GM21390 (cell line): Measurements from ENCODE around the gene FAM181A.

Experiments used
- ATAC-seq: cut with Tn5 transposase; IDR thresholded peaks from one replicate; pipeline ENCODE4 v1.9.1; 2021; ENCODE audit not compliant: unreplicated experiment

FAM181A gene

GRCh38 chr14:93977171-93977570 is 50.0 kb downstream of the FAM181A start:
- ATAC-seq = no peak

GRCh38 chr14:93977790-93978581 is 50.8 kb downstream of the FAM181A start:
- peak; percentile 38 for ATAC-seq

DNA sequence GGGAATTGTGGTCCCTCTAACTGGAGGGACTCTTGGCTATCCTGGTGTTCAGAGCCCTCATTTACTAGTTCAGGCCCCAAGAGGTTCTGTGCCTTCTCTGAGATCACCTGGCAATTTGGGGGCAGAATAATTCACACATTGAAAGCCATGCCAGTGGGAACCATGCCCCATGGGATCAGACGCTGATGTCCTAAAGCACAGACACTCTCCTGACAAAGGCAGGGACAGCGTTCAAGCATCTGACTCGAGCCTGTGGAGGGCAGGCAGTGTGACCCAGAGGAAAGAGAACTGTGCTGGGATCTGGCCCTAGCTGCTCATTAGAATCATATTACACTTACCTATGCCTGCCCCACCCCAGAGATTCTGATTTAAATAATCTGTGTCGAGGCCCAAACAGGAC is 51.6 kb downstream of the FAM181A start:
- ATAC-seq = no peak
